CD4-positive, alpha-beta T cell treated with Interleukin-12 subunit alpha and Interleukin-12 subunit beta, for 1 hour (primary cell): ENCODE results near the gene MEF2D.

Experiments used
- DNase-seq: peaks from one replicate; pipeline ENCODE4 v3.0.0-alpha.2; 2020

The MEF2D gene

DNA sequence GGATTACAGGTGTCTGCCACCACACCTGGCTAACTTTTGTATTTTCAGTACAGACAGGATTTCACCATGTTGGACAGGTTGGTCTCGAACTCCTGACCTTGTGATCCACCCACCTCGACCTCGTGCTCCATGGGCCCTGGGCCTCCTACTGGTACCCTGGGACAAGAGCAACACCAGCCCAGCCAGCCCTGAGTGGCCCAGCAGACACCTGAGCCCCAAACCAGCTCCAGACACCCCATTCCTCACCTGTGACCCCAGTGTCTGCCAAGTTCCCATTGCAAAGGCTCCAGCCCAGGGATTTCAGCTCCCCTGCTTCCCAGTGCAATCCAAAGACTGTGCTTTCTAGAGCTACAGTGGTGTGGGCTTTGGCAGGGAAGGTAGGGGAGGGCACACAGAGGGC, 14.6 kb downstream of the MEF2D start:
- DNase-seq = no peak

DNA sequence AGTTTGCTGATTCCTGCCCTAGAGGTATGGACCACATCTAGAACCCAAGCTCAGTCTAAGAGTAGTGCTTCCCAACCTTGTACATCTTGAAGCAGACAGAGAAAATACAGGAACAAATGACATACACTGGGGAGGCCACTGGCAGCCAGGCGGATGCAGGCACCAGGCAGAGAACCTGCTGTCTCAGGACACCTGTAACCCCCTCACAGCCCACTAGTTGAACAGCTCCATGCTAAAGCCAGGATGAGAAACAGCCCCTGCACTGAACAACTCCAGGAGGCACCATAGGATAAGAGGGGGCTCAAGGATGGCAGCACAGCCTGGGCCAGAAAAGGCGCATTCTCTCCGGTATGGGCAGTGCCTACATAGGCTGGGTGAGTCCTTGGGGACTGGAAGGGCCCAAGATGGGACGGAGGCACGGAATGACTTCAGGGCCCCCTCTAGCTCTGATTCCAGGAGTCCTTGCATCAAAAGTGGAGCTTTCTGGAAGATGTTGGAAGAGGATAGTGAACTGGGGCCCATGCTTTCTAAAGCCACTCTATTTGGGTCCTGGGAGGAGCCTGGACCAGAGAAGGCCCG, 16.0 kb downstream of the MEF2D start:
- no peak for DNase-seq

DNA sequence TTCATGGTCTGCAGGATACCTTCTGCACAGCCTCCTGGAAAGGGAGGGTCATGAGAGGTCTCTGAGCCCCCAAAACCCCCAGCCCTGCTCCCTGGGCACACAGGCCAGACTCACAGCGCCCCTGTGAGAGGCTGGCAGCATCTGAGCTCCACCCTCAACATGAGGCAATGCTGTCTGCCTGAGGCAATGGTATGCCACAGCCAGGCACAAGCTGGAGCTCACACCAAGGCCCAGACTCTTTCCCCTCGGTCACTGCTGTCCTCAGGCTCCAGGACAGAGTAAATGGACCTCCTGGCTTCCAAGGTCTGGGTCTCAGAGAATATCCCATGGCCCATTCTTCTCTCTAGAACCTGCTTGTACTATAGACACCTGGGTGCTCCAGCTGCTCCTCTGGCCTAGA, 17.2 kb downstream of the MEF2D start:
- no peak for DNase-seq

DNA sequence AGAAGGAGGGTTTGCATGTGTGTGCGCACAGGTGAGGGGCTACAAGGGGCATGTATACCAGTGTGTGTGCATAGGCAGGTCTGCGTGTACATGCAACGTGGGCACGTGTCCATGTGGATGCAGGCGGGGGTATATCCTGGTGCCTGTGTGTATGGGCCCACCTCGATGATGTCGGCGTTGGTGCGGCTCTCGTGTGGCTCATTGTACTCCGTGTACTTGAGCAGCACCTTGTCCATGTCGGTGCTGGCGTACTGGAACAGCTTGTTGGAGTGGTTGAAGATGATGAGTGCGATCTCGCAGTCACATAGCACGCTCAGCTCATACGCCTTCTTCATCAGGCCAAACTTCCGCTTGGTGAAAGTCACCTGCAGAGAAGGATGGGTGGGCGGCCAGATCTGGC, 18.3 kb downstream of the MEF2D start:
- no peak for DNase-seq

DNA sequence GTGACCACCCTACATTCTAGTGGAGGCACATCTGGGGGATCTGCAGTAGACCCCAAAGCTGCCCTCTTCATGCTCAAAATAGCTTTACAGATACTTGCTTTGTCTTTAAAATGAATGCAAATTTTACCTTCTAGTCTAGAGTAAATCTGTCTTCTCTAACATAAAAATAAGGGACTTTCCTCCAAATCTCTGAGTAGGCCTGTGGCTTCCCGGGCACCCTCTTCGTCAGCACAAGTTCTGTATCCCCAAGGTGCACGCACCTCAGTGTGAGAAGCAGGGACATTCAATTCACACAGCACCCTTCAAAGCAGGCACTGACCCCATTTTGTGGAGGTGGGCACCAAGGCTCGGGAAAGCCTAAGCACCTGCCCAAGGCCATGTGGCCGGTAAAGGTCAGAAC, 19.0 kb downstream of the MEF2D start:
- peak; percentile 40 for DNase-seq

DNA sequence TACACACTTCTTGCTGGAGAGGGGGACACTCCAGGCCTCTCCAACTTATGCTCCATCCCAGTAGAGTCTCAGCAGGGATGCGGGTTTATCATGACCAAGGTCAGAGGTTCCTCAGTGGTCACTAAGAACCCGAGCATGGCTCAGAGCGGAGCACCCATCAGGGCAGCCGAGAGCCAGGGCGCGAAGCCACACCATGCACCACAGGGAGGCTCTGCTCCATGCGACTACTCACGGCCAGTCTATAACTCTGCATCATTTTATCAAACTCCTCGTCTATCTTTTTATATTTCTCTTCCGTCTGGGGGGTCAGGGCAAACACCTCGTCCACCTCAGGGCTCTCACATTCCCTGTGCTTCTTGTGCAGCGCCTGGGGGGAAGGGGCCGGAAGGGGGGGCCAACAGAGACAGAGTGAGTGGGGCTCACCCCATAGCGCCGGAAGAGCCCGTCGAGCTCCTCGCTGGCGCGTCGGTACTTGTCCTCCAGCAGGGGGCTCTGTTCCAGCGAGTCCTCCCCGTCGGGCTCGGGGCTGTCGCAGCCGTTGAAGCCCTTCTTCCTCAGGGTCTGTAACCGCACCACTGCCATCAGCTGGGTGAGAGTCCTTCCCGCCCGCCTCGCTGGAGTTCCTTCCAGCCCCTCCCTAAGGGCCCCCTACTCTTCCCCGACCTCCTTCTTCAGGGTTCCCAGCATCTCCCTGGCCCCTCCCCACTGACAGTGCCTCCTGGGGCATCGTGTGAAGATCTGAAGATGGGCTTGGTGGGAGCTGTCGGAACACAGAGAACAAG, 20.0 kb downstream of the MEF2D start:
- DNase-seq = peak; percentile 83

DNA sequence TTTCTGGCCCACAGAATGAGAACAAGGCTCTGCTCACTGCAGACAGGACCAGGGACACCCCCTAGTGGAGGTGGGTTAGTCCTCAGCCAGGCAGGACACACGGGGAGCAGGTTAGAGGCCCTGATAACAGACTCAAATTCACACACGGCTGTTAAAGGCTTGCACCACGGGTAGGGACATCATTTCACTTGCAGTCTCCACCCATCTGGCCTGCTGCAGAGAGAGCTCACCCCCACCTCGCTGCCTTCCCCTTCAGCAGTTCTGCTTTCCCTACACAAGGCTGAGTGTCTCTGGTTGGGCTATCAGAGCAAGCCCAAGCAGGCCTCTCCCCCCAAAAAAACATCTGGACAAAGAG, 20.6 kb downstream of the MEF2D start:
- DNase-seq = no peak

DNA sequence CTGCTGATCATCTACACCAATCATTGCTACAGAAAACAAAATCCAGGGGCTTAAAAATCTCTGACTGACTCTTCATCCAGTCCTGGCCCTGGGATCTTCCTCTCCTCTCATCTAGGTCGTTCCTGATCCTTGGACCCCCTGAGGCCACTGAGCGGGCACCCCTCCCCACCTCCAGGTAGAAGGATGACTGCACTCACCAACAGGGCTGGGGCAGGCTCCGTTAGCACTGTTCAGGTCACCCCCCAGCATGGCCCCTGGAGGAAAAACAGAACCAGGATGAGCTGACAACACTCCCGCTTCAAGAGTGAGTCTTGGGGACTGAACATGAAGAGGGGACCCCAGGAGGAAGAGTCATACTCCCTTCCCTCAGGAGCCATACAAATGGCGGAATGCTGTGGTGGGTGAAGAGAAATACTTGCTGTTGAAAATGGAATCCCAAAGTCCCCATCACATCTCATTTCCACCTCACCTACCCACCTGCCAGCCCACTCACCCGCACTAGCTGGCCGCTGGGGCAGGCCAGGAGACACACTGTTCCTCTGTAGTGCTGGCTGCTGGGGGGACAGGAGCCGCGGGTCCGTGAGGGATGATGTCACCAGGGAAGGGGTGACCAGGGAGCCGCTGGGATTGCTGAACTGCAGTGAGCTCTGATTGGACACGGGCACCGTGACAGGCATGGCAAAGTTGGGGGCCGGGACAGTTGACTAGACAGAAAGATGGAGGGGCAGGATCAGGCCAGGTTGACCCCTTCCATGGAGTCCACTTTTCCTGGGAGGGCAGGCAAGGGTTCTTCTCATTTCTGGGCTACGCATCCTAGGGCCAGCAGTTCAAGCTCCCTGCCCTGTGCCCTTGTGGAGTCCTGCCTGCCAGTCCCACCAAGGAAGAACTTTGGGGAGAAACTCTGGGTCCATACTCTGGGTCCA, 21.2 kb downstream of the MEF2D start:
- DNase-seq = no peak

DNA sequence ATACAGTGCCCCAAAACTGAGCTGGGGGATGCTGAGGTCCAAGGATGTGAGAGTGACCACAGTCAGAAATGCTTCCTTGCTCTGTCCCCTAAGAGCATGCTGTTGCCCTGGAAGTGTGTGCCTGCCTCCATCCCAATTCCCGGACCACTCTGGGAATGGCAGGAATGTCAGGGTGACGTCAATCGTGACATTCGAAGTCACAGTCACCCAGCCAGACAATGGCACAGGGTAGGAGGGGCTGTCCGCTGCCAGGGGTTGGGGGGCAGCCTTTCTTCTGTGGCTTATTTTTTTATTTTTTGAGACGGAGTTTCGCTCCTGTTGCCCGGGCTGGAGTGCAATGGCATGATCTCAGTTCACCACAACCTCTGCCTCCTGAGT, 22.3 kb downstream of the MEF2D start:
- no peak for DNase-seq

DNA sequence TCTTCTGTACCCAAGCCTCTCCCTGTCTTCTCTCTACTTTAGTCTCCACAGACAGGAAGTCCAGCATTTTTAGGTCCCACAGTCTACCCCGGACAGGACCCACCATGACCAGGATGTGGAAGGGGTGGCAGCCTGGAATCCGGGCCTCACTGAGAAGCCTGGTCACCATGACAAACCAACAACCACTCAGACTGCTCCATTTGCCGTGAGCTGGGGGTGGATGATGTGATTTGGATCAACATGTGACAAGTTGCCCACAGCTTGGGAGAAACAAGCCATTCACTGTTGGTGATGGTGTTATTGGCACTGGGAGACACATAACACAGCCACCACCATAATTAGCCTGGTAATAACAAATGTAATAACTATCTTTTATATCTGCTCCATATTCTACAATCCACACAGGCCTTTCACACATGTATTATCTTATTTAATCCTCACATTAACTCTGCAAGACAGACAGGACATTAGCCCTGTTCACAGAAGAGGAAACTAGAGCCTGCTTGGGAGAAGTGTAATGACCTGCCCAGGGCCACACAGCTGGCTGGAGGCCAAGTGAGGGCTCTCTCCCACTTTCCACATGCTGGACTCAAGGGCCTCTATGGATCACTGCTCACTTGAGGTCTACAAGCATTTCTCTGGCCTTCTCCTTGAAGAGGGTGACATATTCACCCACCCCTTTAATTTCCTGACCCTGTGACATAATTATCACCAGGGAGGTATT, 22.9 kb downstream of the MEF2D start:
- DNase-seq = no peak

DNA sequence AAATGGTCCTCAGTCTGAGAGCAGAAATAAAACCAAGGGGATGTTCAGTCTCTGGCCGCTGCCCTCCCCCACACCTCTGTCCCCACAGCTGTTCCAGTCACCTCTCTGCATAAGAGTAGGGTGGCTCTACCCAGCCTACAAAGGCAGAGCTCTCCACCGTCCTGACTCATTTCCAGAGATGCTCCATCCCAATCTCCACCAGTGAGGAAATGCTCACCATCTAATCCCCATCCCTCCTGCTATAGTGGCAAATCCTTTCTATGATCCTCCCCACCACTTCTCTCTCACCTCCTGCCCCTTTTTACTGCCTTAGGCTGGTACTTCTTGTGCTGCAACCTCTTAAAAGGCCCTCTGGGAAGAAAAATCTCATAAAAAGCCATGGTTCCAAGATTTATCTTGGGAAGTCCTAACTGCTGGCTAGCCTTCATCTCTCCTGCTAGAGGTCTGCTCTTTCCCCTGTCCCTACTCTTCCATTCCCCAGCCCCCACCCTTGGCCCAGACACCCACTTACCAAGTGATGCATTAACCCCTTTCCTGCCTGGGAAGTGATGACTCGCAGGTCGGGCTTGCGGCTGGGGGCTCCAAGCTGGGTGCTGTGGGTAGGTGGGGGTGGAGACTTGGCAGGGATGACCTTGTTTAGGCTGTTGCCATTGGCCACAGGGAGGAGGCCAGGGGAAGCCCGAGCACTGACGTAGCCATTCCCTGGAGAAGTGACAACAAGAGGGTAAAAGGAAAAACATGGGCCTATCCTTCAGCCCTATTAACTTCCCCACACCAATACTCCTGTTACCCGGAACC, 23.9 kb downstream of the MEF2D start:
- no peak for DNase-seq

DNA sequence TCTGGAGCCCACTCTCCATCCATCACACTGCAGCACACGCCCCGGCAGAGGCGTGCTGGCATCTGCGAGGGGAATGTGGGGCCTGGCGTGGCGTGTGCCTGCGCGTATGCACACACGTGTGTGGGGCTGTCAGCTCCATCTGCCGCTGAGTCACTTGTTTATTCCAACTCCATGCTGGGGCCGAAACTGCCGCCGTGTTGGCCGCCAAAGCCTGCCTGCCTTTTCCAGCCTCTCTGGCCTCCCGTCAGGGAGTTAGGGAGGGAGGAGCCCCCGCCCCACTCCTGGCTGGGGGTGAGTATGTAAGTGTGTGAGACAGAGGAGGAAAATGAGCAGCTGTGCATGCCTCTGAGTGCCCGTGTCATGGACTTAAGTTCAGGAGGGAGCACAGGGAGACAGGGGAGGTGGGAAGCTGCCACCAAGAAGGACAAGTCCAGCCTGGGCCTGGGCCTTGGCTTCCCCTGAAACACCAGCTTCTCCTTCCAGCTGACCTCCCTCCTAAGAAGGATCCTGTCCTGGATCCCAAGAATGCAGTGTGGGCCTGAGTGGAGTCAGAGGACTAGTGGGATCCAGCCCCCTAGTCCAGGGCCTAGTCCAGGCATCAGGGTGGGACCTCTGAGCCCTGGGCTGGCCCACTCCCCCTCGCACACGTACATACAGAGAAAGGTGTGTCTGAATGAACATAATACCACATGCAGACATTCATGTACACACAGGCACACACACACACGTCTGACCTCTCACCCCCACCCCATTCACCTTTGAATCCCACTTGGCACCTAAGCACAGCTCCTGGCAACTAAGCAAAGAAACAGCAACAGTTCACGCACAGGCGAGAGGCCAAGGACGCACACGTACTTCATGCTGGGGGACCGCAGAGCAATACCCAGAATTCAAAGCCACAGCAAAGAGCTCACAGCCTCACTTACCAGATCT, 24.7 kb downstream of the MEF2D start:
- no peak for DNase-seq

DNA sequence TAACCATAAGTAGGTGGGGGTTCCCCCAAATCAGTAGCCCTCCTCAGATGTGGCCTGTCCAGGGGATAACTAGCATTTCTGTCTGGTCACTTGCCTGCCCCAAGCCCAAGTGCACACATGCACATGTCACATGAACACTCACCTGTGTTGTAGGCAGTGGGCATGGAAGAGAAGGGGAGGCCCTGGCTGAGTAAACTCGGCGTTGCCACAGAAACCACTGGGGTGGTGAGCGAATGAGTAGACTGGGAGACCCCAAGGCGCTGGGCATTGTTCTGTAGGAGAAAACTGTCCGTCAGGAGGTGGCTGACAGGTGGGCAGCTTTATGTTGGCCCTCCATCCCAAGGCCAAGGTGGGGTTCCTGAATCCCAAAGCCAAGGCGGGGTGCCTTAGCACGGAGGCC, 25.6 kb downstream of the MEF2D start:
- DNase-seq = no peak

DNA sequence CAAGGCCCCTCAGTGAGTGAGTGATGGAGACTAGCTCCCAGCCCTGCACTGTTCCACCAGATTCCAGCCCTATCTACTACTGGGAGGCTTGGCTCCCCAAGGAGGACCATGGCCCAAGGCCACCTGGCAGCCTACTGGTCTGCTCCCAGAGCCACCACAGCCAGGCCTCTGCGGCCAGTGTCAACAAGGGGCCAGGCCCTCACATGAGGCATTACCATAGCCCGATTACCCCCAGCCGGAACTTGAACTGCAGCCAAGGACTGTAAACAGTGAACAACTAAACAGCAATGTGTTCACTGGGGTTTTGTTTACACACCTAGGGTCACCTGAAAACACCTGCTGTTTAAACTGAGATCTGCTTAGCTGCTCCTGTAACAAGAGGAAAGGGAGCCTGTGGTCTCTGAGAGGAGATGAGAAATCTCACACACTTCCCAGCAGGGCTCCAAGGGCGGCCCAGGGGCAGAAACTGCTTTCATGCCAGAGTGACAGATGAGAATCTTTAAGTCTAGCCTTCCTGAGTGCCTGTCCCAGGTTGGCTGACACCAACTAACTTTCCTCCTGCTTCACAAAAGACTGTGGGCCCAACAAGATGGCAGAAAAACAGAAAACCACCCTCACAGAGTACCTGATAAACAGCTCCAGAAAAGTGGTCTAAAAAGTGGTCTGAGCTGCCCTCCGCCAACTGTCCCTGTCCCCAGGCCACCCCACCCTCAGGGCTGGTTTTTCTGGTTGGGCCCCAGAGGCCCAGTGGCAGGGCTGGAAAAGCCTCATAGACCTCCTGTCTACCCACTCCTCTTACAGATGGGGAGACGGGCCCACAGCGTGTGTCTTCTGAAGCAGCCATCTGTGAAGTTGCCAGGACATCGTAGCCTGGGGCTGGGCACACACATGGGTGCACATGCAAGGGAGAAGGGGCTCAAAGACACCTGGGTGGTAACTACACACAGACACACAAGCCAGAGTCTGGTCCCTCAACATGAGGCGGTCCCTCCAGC, 28.8 kb downstream of the MEF2D start:
- DNase-seq = no peak

DNA sequence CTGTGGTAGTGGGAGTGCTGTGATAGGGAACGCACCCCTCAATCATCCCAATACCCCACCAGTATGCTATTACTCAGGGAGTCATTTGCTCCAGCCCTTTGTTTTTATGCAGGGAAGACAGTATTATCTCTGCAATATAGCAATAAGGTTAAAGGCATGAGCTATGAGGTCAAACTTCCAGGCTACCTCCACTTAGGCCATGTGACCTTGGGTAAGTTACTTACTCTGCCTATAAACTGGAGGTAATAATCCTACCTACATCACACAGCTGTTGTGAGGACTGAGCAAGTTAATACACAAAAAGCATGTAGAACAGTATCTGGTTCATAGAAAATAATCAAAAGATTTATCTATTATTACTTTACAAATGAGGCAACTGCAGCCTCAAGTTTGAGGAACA, 30.1 kb downstream of the MEF2D start:
- DNase-seq = no peak

DNA sequence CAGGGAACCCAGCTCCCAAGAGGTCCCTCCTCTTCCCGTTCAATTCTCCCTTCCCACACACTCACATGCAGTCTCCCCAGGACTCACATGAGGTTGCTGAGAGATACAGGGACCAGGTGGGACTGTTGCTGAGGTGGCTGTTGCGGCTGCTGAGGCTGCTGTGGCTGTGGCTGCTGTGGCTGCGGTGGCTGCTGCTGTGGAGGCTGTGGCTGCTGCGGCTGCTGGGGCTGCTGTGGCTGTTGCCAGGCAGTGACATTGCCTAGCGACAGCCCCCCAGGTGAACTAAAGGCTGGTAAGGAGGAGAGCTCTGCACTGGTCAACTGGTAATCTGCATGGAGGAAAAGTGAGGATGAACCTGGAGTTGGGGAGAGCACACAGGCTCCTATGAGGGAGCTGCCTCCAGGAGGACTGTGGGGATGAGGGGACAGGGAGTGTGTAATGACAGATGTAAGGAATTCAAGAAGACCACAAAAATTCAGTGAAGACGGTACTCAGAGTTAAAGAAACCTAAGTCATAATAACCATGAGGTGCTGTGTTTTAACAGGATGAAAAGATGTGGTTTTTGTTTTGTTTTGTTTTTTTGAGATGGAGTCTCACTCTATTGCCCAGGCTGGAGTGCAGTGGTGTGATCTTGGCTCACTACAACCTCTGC, 31.8 kb downstream of the MEF2D start:
- DNase-seq = no peak

DNA sequence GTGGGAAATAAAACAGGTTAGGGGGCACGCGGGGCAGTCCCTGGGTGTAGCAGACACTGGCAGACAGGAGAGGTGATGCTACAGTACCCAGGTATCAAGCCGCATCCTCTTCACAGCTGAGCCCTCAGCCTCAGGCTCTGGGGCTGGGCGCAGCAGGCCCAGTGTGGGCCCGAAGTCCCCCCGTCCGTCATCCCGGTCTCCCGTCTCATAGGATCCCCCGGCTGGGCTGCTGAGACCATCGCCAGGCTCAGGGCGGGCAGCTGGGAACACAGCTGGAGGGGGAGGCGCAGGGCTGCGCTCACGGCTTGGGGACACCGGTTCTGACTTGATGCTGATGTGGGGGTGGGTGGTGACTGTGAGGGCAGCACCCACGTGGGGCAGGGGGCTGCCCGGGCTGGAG, 32.7 kb downstream of the MEF2D start:
- DNase-seq = no peak

DNA sequence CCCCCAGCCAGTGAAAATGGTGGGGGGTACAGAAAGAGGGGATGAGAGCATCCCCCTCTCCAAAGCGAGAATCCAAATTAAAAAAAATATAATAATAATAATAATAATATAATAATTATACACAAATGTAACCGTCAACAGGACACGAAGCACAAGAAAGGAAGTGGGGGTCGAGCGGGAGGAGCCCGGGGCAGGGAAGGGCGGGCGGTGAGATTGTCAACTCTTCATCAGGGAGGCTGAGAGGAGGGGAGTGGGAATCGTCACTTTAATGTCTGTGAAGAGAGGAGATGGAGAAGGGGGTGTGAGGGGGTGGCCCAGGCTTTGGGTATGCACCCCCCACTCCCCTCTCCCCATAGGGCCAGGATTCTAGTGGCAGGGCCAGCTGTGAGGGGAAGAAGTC, 33.2 kb downstream of the MEF2D start:
- DNase-seq = no peak

DNA sequence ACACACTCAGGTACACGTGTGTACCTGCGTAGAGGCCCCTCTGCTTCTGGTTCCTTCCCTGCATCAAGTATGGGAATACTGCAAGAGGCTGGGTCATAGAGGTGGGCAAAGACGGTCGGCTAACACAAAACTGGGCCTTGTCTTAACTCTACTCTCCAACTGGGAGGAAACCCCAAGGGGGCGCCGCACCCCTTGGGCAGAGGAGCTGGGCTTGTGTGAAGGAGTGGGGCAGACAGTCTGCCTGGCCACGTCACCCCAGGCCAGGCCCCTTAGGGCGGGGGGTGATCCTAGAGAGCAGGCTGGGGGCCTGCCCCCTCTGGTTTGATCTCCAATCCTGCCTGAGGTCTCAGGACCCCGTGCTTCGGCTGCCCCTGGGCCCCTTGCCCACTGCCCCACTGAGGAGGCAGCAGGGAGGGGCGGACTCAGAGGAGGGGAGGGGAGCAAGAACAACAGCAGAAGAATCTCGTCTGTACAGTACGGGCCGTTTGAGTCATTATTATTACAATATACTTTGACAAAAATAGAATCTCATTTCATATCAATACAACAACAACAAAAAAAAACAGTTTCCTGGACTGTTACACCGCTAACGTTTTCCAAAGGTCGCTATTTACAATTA, 34.7 kb downstream of the MEF2D start:
- DNase-seq = no peak
